Hepatocyte (in vitro differentiated cells): ENCODE results near the gene TLK2. TPM values are rescaled to one million over a fixed set of nuclear protein-coding genes. Genes with fewer than 3 reads are reported as not detected.

Source experiments
- DNase-seq: peaks from one replicate; pipeline ENCODE4 v3.0.0-alpha.2; 2016; ENCODE audit warnings: low spot score
- H2AFZ ChIP-seq: fragments of 200-600 bp; sonication (generic); 2 replicates; pipeline ENCODE4 v1.6.0; 2016; ENCODE audit warnings: antibody characterized with exemption, mild to moderate bottlenecking
- H3K27ac ChIP-seq: fragments of 200-600 bp; sonication (generic); 2 replicates; pipeline ENCODE4 v1.5.1; 2016; ENCODE audit warnings: mild to moderate bottlenecking
- H3K27me3 ChIP-seq: fragments of 200-600 bp; sonication (generic); 2 replicates; pipeline ENCODE4 v1.6.1; 2016
- H3K36me3 ChIP-seq: fragments of 200-600 bp; sonication (generic); replicated peaks from 2 replicates; pipeline ENCODE4 v1.5.1; 2016; ENCODE audit warnings: low read depth; ENCODE audit not compliant: insufficient read depth
- H3K4me1 ChIP-seq: fragments of 200-600 bp; sonication (generic); 2 replicates; pipeline ENCODE4 v1.5.1; 2016; ENCODE audit warnings: mild to moderate bottlenecking, moderate library complexity; ENCODE audit not compliant: insufficient read depth
- H3K4me2 ChIP-seq: fragments of 200-600 bp; sonication (generic); 2 replicates; pipeline ENCODE4 v1.6.0; 2016
- H3K4me3 ChIP-seq: fragments of 200-600 bp; sonication (generic); 2 replicates; pipeline ENCODE4 v1.5.1; 2016; ENCODE audit warnings: mild to moderate bottlenecking
- H3K79me2 ChIP-seq: fragments of 200-600 bp; sonication (generic); 2 replicates; pipeline ENCODE4 v1.6.0; 2017; ENCODE audit warnings: mild to moderate bottlenecking
- H3K9me2 ChIP-seq: fragments of 200-600 bp; sonication (generic); replicated peaks from 2 replicates; pipeline ENCODE4 v1.6.0; 2017; ENCODE audit warnings: mild to moderate bottlenecking; ENCODE audit not compliant: insufficient read depth
- H3K9me3 ChIP-seq: fragments of 200-600 bp; sonication (generic); 2 replicates; pipeline ENCODE4 v1.5.1; 2016; ENCODE audit warnings: low read depth, mild to moderate bottlenecking
- H4K20me1 ChIP-seq: fragments of 200-600 bp; sonication (generic); 2 replicates; pipeline ENCODE4 v1.6.0; 2016; ENCODE audit warnings: mild to moderate bottlenecking; ENCODE audit not compliant: insufficient read depth, poor library complexity, severe bottlenecking
- EZH2 ChIP-seq: fragments of 200-600 bp; sonication (generic); IDR thresholded peaks from 2 replicates; pipeline ENCODE4 v1.6.1; 2016; ENCODE audit warnings: antibody characterized with exemption, mild to moderate bottlenecking, borderline replicate concordance
- EZH2phosphoT487 ChIP-seq: fragments of 200-600 bp; sonication (generic); IDR thresholded peaks from one replicate; pipeline ENCODE4 v1.6.1; 2018; ENCODE audit warnings: antibody characterized with exemption, mild to moderate bottlenecking, low read depth, moderate library complexity; ENCODE audit not compliant: unreplicated experiment, severe bottlenecking
- WGBS: methylation state at CpG from one replicate; pipeline ENCODE4 v1.1.6; 2016; ENCODE audit warnings: low lambda C conversion rate; ENCODE audit errors: missing lambda C conversion rate; 5-methylcytosine and 5-hydroxymethylcytosine counted together
- polyA plus RNA-seq: library from polyadenylated mRNA; unstranded; fragments of >200 nt; fragmentation: Nextera tagmentation; extraction: Ambion mirVana; gene quantifications from 2 replicates; pipeline ENCODE4 v1.2.1, GENCODE V29; 2016
- small RNA-seq: library from RNA; depleted of rRNA; stranded (forward); fragments of <200 nt; gene quantifications from one replicate; pipeline ENCODE3, GENCODE V24; 2014
- total RNA-seq: library from RNA; depleted of rRNA; stranded (reverse); fragments of >200 nt; gene quantifications from 2 replicates; pipeline ENCODE4 v1.2.3, GENCODE V29; 2014
- TF ChIP-seq, protein P1 (sequence below): fragments of 200-600 bp; sonication (generic); IDR thresholded peaks from 2 replicates; pipeline ENCODE4 v1.5.1; 2016; ENCODE audit warnings: antibody characterized with exemption, mild to moderate bottlenecking; ENCODE audit not compliant: poor library complexity

Gene TLK2
- total and polyA plus RNA-seq, 2 experiments from 2014 or later = 19.4 to 44.7 TPM

DNA sequence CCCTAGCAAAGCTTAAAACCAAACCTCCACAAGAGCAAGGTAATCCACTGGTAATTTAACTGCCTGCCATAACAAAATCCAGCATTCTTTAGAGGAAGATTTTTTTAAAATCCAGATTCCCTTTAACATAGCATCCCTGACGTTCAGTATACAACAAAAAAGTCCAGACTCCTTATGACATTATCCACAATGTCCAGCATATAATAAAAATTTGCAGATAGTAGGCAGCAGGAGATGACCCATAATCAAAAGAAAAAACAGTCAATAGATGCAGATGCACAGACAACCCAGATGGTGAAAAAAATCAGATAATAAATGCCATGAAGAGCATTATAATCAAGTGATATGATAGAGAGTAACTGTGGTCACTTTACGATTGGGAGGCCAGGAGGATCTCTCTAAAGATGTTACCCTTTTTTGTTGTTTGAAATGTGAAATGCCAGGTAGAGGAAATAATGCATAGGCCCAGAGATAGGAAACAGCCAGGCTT is 182.0 kb downstream of the TLK2 start:
- Histone ChIP-seq H3K4me2 (no peak overlapping the region), H3K79me2 (peaks cover 11% of the 10 kb centered on the region), H3K9me3 (peaks cover 6% of the 10 kb centered on the region), H3K4me3 (no peak overlapping the region), H3K27ac (no peak overlapping the region), H3K36me3 (no peaks in the 10 kb centered on the region), H2AFZ (no peak overlapping the region), H3K4me1 (no peaks in the 10 kb centered on the region), H3K27me3 (no peaks in the 10 kb centered on the region), H4K20me1 (no peaks in the 10 kb centered on the region), H3K9me2 (no peaks in the 10 kb centered on the region)
- WGBS = 72% methylated on average over 2 of the region's 2 CpGs
- no peak for DNase-seq
- TF ChIP-seq EZH2phosphoT487 = no peak
- no peak for TF ChIP-seq EZH2
- TF ChIP-seq, protein P1, sequence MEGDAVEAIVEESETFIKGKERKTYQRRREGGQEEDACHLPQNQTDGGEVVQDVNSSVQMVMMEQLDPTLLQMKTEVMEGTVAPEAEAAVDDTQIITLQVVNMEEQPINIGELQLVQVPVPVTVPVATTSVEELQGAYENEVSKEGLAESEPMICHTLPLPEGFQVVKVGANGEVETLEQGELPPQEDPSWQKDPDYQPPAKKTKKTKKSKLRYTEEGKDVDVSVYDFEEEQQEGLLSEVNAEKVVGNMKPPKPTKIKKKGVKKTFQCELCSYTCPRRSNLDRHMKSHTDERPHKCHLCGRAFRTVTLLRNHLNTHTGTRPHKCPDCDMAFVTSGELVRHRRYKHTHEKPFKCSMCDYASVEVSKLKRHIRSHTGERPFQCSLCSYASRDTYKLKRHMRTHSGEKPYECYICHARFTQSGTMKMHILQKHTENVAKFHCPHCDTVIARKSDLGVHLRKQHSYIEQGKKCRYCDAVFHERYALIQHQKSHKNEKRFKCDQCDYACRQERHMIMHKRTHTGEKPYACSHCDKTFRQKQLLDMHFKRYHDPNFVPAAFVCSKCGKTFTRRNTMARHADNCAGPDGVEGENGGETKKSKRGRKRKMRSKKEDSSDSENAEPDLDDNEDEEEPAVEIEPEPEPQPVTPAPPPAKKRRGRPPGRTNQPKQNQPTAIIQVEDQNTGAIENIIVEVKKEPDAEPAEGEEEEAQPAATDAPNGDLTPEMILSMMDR = no peak

DNA sequence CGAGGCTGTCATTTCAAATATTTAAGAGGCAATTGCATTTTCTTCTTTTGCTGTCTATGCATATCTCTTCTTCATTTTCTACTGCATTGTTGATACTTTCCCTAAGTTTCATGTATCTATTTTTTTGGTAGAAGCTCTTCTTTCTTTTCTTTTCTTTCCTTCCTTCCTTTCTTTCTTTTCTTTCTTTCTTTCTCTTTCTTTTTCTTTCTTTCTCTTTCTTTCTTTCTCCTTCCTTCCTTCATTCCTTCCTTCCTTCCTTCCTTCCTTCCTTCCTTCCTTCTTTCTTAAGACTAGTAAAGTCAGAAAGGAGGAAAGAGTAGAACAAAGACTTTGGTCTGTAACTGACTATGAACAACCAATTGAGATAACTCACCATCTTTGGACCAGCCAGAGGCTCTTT is 182.7 kb downstream of the TLK2 start:
- Histone ChIP-seq H4K20me1 (no peaks in the 10 kb centered on the region), H3K79me2 (peaks cover 8% of the 10 kb centered on the region), H3K36me3 (no peaks in the 10 kb centered on the region), H2AFZ (no peak overlapping the region), H3K27ac (no peak overlapping the region), H3K9me2 (no peaks in the 10 kb centered on the region), H3K4me1 (no peaks in the 10 kb centered on the region), H3K27me3 (no peaks in the 10 kb centered on the region), H3K4me2 (no peak overlapping the region), H3K4me3 (no peak overlapping the region), H3K9me3 (peaks cover 6% of the 10 kb centered on the region)
- WGBS = 96% methylated on average over 1 of the region's 1 CpG
- no peak for DNase-seq
- no peak for TF ChIP-seq EZH2
- TF ChIP-seq, protein P1 = no peak
- TF ChIP-seq EZH2phosphoT487 = no peak

DNA sequence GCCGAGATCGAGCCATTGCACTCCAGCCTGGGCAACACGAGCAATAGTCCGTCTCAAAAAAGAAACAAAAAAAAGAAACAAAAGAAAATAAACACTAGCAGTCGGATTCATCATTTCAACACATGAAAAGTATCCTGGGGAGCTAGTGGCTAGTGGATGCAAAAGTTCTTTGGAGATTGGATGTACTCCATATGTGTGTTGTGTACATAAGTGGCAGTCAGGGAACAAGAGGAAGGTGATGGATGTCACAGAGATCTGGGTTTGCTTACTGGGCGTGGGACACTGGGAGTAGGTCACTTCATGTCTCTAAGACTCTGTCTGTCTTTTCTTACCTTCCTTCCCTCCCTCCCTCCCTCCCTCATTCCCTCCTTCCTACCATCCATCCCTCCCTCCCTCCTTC is 184.2 kb downstream of the TLK2 start:
- no peak overlapping the region for H3K4me3 ChIP-seq
- H3K9me2 ChIP-seq = no peaks in the 10 kb centered on the region
- H3K9me3 ChIP-seq = peaks cover 6% of the 10 kb centered on the region
- 92% methylated on average over 6 of the region's 6 CpGs for WGBS
- no peaks in the 10 kb centered on the region for H3K36me3 ChIP-seq
- no peak overlapping the region for H3K27ac ChIP-seq
- no peak overlapping the region for H2AFZ ChIP-seq
- H3K4me1 ChIP-seq = no peaks in the 10 kb centered on the region
- no peaks in the 10 kb centered on the region for H4K20me1 ChIP-seq
- no peak for TF ChIP-seq EZH2phosphoT487
- no peak for TF ChIP-seq EZH2
- TF ChIP-seq, protein P1 = no peak
- no peak overlapping the region for H3K4me2 ChIP-seq
- no peaks in the 10 kb centered on the region for H3K27me3 ChIP-seq
- H3K79me2 ChIP-seq = peaks cover 5% of the 10 kb centered on the region
- DNase-seq = no peak

Small RNA genes within 50 kb of the gene (small RNA-seq; reads per million reads assigned to genes)
- not detected for gene RF00019

Other genes starting within 250 kb of the TLK2 start
- not detected in 2 replicates for gene EFCAB3, start 98.3 kb upstream of the TLK2 start, total RNA-seq
- not detected in 2 replicates for gene EFCAB3, start 98.3 kb upstream of the TLK2 start, polyA plus RNA-seq
- gene METTL2A, start 54.9 kb upstream of the TLK2 start, total RNA-seq = 13.1 and 18.1 TPM in 2 replicates
- gene METTL2A, start 54.9 kb upstream of the TLK2 start, polyA plus RNA-seq = 8.8 and 13.6 TPM in 2 replicates
- gene MRC2, start 148.8 kb downstream of the TLK2 start, total RNA-seq = 58.4 and 104 TPM in 2 replicates
- gene MRC2, start 148.8 kb downstream of the TLK2 start, polyA plus RNA-seq = 121 and 123 TPM in 2 replicates